HG03460 (cell line): ENCODE results near the gene HEMGN.
"Not testable (repeated sequence)": the region's sequence is repeated elsewhere in the genome, so short reads cannot be mapped to it uniquely, and the experiment has no call there.

Source experiments
- ATAC-seq: cut with Tn5 transposase; IDR thresholded peaks from one replicate; pipeline ENCODE4 v1.9.1; 2021; ENCODE audit not compliant: unreplicated experiment

Gene HEMGN, protein sequence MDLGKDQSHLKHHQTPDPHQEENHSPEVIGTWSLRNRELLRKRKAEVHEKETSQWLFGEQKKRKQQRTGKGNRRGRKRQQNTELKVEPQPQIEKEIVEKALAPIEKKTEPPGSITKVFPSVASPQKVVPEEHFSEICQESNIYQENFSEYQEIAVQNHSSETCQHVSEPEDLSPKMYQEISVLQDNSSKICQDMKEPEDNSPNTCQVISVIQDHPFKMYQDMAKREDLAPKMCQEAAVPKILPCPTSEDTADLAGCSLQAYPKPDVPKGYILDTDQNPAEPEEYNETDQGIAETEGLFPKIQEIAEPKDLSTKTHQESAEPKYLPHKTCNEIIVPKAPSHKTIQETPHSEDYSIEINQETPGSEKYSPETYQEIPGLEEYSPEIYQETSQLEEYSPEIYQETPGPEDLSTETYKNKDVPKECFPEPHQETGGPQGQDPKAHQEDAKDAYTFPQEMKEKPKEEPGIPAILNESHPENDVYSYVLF

DNA sequence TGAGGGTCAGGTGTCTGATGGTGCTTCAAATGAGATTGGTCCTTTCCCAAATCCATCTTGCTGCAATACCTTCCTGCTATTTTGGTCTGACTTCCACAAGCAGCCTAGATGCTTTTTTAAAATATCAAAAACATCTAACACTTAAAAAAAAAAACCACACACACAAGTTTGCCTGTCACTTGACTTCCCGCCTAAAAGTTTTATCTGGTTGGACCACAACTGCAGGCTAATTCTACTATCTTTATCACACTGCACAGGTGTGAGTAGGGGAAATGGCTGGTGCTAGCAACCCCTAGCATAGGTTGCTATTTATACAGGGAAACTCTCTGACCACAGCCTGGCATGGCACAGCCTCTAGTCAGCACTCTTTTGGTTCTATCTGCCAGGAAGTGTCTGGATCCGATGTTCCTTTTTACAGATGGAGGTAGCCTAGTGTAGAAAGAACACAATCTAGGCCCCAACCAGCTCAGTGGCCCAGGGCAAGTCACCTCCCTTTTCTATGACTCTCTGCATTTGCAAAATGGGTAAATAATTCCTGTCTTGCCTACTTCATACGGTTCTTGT lies at the start of gene HEMGN:
Gene HEMGN (minus strand): TSS at position 92 of the 564 bp plus-strand sequence. CDS start 36 bp downstream, at position 56.
- ATAC-seq, result no peak

DNA sequence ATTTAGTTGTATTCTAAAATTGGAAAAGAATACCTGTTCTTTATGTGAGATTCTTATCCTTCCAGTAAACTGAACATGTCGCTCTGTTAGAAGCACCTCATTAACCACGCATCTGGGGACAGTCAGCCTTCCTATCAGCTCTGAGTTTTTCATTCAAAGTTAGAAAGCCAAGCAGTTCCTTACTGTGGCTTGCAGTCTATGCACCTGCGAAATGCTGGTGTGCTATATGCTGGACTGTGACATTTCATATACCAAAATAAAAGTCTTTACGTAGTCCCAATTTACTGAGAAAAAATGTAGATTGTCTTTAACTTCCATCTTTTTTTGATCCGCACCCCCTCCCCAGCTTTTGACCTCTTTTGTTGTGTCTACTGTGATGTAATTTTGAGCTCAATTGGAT lies 49.5 kb upstream of the HEMGN start:
- ATAC-seq, result no peak

DNA sequence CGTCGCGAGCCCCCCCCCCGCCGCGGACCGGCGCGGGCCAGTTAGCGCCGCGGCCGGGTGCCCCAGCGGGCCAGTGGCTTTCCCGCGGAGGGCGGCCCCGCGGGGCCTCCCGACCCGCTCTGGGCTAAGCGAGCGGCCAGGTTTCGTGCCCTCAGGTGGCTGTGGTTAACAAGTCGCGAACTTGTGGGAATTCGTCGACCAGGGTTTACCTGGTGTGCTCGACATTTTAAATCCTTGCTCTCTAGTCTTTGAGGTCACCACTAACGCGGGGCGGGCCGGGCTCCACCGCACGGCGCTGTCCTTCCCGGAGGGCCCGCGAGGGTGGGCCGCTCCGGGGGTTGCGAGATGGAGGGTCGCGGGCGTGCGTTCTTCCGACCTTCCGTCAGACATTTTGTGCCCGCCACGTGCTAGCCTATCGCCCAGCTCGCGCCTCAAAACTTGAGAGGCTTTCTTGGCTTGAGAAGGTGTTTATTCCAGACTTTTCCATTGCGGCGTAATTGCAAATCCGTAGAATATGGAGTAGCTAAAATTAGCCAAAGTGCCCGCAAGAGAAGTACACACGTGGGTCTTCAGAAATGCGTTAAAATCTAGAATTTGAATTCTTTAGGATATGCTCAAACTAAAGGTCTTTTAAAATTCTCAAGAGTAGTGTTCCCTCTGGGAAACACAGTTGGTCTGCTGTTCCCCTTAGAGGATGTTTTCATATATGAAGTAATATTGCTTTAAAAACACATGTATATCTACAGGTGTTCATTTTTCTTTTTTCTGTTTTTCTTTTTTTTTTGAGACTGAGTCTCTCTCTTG lies 47.3 kb upstream of the HEMGN start:
- peak; percentile 1 for ATAC-seq

DNA sequence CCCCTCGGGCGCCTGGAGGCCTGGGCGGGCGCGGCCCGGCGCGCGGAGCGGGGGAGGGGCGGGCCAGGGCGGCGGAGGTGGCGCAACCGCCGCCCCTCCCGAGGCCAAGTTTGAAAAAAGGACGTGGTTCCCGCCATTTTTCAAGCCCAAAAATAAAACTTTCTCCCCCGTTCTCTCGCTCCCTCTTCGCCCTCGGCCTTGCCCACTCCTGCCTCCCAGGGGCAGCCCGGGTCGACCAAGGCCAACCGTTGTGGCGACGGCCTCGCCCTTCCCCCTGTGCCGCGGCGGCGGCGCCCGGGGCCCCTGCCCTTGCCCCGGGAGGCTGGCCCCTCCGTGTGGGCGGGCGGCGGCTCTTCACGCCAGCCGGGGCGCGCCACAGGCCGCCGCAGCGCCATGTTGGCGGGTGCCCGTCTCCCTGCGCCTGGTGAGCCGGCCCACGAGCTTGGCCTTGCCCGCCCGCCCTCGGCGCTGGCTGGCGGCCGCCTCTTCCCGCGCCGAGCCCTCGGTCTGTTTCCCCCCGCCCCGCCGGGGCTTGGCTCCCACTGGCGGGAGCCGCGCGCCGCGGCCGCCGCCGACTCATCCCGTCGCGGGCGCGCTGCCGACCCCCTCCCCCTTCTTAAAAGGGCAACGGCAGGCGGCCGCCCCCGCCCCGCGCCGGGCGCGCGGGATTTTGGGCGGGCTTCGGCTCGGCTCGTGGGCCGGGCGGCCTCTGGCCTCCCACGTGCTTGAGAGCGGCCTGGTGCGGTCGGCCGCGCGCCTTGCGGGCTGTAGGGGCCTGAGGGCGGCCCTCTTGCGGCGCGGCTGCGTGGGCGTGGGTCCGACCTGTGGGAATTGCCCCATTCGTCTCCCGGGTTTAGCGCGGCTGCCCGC lies 46.5 kb upstream of the HEMGN start:
- peak; percentile 21 for ATAC-seq

DNA sequence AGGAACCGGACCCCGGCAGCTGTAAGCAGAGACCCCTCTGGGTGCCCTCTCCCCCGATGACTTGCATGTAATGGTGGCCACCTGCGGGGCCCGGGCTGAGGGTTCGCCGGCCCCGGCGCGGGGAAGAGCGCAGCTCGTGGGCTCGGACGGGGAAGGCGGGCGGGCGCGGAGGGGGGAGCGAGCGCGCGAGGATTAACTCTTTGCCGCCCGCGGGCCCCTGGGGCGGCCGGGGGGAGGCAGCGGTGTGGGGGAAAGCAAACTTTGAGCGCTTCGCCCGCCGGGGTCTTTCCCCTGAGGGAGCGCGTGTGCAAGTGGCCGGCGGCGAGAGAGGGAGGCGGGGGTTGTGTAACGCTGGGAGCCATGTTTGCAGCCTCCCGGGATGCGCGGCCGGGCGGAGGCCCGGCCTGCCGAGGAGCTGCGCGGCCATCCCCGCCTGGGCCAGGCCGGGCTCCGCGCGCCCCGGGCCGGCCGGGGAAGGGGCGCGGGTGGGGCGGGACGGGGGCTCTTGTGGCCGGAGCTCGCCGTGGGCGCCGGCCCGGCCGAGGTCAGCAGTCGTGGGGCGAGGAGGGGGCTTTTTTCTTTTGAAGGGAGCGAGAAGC lies 45.7 kb upstream of the HEMGN start:
- ATAC-seq, result no peak

DNA sequence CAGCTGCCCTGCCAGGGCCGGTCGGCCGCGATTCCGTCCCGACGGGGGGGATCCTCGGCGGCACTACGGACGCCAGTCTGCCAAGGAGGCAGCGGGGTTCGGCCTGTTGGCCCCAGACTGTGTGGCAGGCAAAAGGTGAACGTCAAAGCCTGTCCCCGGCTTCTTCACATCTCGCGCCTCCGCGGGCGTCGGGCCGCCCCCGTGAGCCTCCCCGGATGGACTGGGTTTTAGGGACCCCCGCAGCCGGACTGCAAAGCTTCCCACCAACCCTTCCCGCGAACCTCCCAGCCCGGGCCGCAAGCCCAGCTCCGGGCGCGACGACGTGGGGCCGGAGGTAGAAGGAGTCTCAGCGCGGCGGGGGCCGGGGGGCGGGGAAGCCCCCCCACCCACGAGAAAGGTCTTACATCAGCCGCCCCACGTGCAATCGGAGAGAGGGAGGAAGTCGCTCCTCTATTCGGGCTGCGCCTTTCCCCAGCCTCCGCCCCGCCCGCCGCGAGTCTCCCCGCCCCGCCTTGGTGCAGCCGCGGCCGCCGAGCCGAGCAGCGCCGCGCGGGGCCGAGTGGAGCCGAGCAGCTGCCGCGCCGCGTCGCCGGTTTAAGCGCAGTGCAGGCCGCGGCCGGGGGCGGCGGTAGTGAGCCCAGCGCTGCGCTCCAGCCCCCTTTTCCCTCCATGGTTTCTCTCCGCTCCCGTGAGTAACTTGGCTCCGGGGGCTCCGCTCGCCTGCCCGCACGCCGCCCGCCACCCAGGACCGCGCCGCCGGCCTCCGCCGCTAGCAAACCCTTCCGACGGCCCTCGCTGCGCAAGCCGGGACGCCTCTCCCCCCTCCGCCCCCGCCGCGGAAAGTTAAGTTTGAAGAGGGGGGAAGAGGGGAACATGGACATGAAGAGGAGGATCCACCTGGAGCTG lies 45.0 kb upstream of the HEMGN start, which contains the start of gene ANP32B:
Gene ANP32B (plus strand): TSS at position 659 of the 906 bp plus-strand sequence. CDS start 215 bp downstream, at position 874.
- ATAC-seq, result peak; percentile 63

DNA sequence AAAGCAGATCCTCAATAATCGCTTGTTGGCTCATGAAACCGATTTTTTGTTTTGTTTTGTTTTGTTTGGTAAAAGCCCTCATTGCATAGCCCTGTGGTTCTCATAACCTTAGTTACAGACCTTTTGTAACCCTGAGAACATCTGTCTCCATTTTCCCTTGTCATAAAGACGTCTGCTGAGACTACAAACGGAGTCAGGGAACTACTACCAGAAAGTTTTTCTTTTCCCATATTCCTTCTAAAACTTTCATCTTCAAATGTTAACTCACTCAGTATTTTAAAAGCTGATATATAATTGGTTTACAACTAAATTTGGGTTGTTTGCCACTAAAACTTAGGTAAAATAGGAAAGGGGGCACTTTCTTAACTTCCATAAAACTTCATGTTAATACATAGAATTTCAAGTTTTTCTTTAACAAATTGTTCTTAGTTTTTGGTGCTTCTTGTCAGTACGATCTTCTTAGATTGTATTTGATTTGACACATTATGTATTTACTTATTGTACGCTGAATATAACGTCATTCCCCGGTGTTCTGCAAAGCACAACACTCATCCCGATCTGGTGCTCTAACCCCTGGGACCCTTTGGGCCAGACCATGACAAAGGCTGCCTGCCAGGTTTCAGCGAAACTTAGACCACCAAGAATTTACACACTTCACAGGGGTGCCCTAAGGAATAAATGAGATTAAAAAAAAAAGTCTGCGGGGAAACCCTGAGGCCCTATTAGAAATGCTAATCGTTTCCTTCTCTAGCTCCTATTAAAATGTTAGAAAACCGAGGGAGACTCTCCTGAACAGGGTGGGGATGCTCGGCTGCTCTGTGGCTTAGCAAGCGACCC lies 44.1 kb upstream of the HEMGN start:
- ATAC-seq, result no peak

DNA sequence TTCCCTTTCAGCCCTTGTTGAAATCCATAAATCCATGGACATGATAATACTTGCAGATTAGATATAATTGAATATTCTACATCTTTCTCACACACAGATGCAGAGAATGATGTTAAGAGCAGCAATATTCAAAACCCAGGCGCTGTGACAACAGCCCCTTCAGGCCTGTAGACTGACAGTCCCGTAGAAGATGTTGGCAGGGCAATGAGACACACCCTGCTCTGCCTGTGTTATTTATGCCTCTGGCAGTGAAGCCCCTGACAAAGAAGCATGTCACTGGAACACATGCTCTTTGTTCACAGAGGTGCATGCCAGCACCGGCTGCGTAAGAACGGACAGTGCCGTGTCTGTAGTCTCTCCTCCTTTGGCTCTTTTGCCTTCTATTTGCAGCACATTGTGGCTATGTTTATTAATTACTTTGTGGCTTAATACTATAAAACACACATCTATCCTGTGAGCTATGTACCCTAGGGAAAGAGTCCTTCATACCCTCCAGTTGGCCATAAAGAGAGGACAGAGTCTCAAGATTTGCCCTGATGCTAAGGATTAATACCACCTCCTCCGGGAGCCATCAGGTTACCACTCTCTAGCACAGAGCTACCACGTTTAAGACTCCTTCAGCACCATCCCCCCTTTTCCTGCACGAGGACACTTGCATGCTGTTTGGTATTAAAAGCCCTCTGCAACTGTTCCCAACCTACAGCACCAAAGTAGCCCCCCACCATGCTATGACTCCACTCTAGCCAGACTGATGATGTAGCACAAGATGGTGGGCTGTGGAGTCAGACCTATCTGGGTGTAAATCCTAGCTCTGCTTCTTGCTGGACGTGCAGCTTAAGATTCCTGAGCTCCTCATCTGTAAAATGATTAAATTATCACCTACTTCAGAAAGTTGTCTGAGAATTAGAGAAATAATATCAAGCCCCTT lies 43.2 kb upstream of the HEMGN start:
- no peak for ATAC-seq

DNA sequence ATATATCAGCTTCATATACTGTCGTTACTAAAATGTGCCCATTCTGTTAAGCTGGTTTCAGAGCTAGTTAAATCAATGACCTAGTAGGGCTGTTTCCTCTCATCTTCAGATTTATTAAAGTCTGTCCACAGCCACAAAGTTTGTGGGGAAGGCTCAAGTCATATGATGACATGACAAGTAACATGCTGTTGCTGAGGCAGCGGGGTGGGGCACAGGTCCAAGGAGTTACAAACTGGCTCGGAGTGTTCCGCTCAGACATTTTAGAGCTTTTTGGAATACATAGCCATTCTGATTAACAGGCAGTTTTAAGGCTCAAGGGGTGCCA lies 42.5 kb upstream of the HEMGN start:
- no peak for ATAC-seq

DNA sequence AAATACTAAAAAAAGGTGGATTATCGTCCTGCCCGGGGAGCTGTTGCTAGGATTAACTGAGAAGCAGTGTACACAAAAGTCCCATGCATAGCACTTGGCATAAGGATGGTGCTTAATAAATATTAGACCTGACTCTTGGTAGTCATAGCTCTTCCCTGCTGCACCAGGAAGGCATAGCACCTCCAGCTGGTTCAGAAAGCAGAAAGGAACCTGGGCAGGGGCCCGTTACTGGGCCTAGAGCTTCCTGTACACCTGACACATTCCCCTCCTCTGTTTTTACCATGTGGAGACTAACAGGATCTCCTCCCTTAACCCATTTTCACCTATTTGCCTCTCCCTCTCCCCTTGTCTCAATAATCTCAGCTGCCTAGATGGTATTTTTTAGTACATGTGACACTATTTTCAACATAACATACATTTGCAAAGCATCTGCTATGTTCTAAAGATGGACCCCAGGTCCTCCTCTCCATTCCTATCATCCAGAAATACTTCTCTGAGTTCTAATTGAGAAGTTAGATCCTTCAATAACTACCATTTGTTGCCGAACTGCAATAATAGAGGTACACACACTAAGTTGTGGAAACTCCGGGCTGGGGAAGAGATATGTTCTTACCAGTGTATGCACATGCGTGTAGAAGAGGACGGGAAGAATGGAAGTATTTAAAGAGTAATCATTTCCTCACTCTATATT lies 42.0 kb upstream of the HEMGN start:
- ATAC-seq, result no peak

DNA sequence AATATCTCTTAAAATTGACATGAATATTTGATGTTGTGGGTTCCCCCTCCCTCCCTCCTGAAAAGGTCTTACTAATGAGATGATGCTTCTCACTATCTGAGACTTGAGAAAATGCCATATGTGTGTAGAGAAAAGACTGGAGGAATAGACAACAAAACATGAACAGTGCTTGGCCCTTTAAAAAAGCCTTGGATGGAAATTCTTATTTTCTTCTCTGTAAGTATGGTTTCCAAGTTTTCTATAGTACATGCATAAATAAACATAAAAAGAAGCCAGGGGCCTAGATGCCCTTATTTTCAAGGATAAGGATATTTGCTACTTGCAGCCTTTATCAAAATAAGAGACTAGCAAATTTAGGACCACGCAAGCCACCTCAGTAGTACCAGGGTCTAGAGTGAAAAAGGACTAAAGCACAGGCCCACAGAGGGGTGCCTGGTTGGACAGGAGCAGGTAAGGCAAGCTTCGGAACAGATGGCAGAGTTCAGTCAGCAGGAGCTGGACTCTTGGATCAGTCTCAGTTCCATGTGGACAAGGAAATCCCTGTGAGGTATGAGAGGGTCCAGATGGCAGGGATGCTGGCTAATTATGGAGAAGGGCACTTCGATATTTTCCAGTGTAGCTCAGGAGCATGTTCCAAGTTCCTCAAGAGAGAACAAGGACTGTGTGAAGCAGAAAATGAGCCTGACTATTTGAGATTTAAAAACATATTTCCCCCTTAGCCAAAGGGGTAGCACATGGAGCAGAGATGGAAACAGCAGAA lies 40.6 kb upstream of the HEMGN start:
- ATAC-seq, result no peak

DNA sequence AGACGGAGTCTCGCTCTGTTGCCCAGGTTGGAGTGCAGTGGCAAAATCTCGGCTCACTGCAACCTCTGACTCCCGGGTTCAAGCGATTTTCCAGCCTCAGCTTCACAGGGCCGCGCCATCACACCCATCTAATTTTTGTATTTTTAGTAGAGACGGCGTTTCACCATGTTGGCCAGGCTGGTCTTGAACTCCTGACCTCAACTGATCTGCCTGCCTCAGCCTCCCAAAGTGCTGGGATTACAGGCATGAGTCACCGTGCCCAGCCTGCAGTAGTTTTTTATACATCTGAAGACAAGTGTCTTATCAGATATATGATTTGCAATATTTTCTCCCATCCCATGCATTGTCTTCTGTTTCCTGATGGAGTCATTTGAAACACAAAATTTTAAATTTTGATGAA lies 38.7 kb upstream of the HEMGN start:
- ATAC-seq, result not testable (repeated sequence)

DNA sequence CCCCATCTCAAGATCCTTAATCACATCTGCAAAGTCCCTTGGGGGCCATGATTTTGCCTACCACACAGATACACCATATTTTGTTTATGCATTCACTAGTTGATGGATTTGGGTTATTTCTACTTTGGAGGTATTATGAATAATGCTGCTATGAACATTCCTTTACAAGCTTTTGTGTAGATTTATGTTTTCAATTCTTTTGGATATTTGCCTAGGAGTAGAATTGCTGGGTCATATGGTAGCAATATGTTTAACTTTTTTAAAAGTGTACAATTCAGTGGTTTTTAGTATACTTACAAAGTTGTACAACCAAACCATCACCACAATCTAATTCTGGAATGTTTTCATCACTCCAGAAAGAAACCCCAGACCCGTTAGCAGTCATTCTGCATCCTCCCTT lies 37.4 kb upstream of the HEMGN start:
- ATAC-seq, result no peak

DNA sequence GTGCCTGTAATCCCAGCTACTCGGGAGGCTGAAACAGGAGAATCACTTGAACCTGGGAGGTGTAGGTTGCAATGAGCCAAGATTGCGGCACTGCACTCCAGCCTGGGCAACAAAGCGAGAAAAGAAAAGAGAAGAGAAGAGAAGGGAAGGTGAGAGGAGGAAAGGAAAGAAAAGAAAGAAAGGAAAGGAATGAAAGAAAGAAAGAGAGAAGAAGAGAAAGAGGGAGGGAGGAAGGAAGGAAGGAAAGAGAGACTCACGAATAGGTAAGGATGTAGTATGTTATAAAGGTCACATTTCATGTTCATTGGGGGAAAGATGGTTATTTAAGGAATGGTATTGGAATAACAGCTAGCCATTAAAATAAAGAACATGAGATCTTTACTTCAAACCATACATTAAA lies 34.8 kb upstream of the HEMGN start:
- ATAC-seq, result no peak

DNA sequence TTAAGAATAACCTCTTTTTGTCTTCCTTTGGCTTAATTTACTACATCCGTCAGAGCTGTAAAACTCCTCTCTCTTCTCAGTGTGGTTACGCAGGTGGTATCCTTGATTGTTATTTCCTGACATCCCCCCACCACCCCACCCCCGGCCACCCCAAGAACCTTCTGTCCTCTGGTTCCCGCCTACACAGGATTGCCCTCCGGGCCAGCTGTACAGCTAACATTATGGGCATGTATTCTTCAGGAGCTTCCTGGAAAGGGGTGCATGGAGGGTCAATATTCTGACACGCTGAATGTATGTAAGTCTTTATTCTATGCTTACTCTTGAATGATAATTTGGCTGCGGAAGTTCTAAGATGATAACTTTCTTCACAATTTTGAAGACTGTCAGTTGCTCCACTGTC lies 32.2 kb upstream of the HEMGN start:
- ATAC-seq, result no peak

DNA sequence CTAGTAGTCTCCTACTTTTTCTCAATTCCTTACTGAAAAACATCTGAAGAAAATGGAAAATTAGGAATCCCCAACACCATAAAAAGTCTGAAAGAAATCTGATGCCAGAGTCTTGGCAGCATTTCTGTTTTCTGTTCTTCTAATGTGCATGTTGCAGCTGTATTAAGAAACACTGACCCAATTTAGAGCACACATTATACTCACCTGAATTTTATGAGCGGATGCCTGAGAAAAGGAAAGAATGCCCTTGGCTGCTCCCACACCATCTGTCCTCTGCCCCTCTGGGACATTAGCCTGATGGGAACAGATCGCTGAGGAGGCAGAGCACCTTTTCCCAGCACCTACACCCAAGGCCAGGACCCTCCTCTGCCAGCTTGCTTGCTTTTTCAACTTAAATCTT lies 31.0 kb upstream of the HEMGN start:
- ATAC-seq, result no peak
